Cardiac fibroblast (primary cell): Measurements from ENCODE around the gene LRIG1.

Experiments
- DNase-seq, 2 donors: peaks; one replicate each; pipeline versions ENCODE4 v3.0.0 to v3.0.0-alpha.2; 2010; ENCODE audit warnings: low read depth in 2 of 2
- H3K4me3 ChIP-seq, 2 donors: replicated peaks in 1 of 2; 1 replicate in 1 of 2; 2 replicates in 1 of 2; pipeline ENCODE4 v1.5.1; 2011; ENCODE audit warnings: low read depth in 2 of 2, low read length in 2 of 2, mild to moderate bottlenecking in 2 of 2, moderate library complexity in 1 of 2
- TF ChIP-seq, protein P1 (sequence below): IDR thresholded peaks from one replicate; pipeline ENCODE4 v1.5.1; 2011; ENCODE audit warnings: low read depth, mild to moderate bottlenecking, low read length, inconsistent platforms

The LRIG1 gene

GRCh38 chr3:66500576-66501482 lies at the start of gene LRIG1:
Gene LRIG1, minus strand, starts transcription at chr3:66501022. Its CDS starts 615 bp downstream, at chr3:66500407.
- DNase-seq: peak; percentile 98 to 99
- H3K4me3 ChIP-seq: peak within 1 kb of the TSS; percentile 74 to 86
- TF ChIP-seq, protein P1, sequence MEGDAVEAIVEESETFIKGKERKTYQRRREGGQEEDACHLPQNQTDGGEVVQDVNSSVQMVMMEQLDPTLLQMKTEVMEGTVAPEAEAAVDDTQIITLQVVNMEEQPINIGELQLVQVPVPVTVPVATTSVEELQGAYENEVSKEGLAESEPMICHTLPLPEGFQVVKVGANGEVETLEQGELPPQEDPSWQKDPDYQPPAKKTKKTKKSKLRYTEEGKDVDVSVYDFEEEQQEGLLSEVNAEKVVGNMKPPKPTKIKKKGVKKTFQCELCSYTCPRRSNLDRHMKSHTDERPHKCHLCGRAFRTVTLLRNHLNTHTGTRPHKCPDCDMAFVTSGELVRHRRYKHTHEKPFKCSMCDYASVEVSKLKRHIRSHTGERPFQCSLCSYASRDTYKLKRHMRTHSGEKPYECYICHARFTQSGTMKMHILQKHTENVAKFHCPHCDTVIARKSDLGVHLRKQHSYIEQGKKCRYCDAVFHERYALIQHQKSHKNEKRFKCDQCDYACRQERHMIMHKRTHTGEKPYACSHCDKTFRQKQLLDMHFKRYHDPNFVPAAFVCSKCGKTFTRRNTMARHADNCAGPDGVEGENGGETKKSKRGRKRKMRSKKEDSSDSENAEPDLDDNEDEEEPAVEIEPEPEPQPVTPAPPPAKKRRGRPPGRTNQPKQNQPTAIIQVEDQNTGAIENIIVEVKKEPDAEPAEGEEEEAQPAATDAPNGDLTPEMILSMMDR: no peak

DNA sequence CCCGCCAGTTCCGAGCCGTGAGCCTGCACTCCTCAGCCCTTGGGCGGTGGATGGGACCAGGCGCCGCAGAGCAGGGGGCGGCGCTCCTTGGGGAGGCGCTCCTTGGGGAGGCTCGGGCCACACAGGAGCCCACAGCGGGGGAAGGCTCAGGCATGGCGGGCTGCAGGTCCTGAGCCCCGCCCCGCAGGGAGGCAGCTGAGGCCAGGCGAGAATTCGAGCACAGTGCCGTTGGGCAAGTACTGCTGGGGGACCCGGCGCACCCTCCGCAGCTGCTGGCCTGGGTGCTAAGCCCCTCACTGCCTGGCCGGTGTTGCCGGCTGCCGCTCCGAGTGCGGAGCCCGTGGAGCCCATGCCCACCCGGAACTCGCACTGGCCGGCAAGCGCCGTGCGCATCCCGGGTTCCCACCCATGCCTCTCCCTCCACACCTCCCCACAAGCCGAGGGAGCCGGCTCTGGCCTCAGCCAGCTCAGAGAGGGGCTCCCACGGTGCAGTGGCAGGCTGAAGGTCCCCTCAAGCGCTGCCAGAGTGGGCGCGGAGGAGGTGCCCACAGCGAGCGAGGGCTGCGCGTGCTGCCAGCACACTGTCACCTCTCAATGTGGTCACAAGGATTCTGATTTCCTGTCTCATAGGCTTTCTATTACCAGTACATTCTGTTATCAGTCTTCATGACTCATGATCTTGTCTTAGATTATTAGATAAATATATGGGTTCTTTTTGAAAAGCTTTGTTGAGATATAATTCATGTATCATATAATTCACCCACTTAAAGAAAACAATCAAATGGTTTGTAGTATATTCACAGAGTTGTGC lies 44.0 kb upstream of the LRIG1 start:
- H3K4me3 ChIP-seq: no peak overlapping the region
- no peak for DNase-seq
- TF ChIP-seq, protein P1: no peak

GRCh38 chr3:66542153-66542552 lies 41.3 kb upstream of the LRIG1 start:
- TF ChIP-seq, protein P1: no peak
- no peak overlapping the region for H3K4me3 ChIP-seq
- DNase-seq: no peak

GRCh38 chr3:66539466-66539989 lies 38.7 kb upstream of the LRIG1 start:
- TF ChIP-seq, protein P1: no peak
- no peak for DNase-seq
- no peak overlapping the region for H3K4me3 ChIP-seq

DNA sequence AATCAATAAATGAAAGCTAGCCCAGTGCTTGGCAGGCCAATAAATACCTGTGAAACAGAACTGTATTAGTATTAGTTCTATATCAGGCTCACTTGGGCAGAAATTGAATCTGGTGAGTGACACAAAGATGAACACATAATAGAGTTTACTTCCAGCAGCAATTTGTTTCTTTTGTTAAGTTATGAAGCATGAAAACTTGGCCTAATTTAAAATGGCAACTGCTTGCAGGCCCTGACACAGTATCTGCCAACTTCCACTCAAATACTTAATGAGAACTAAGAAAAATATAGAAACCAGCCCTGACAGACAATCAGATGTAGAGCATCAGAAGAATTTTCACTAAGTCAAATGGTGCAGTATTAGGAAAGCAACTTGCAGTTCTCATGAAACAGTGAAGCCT lies 37.6 kb upstream of the LRIG1 start:
- no peak overlapping the region for H3K4me3 ChIP-seq
- no peak for DNase-seq
- TF ChIP-seq, protein P1: no peak

DNA sequence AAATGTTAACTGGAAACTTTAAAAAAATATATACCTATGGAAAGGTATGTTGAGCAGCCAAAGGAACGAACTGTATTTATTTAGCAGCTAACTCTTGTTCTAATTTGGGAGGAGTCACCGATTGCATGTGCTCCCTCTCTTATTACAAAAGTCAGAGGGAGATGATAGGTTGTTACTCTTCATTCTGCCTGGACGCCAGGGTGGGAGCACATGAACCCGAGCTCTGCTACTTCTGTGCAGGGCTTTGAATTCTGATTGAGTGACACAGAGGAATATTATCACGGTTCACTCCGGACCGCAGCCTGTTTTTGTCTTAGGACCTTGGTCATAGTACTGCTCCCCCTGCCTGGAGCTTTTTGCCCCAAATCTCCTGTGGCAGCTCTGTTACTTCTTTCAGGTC lies 36.9 kb upstream of the LRIG1 start:
- DNase-seq: no peak
- TF ChIP-seq, protein P1: no peak

More for the DNA sequence above, 36.9 kb upstream of the LRIG1 start:
- no peak overlapping the region for H3K4me3 ChIP-seq
